H9 (cell line): ENCODE measurements around the gene HMCN1. TPM values are rescaled to one million over a fixed set of nuclear protein-coding genes. Genes with fewer than 3 reads are reported as not detected.

ENCODE experiments used
- DNase-seq: peaks from one replicate; pipeline ENCODE4 v3.0.0-alpha.2; 2017
- H2AFZ ChIP-seq: one replicate; pipeline ENCODE4 v1.6.1; 2013; ENCODE audit warnings: mild to moderate bottlenecking, low read length, control low read depth, moderate library complexity
- H2AK5ac ChIP-seq: 2 replicates; pipeline ENCODE4 v1.6.1; 2013; ENCODE audit warnings: low read length, control low read depth, mixed read lengths; ENCODE audit not compliant: insufficient read length
- H2BK120ac ChIP-seq: one replicate; pipeline ENCODE4 v1.6.1; 2013; ENCODE audit warnings: low read depth, mild to moderate bottlenecking, low read length, control low read depth, inconsistent platforms; ENCODE audit not compliant: poor library complexity, severe bottlenecking
- H2BK12ac ChIP-seq: 2 replicates; pipeline ENCODE4 v1.6.1; 2013; ENCODE audit warnings: low read length, control low read depth, mixed read lengths, low read depth; ENCODE audit not compliant: insufficient read length
- H2BK15ac ChIP-seq: 2 replicates; pipeline ENCODE4 v1.6.1; 2013; ENCODE audit warnings: low read depth, low read length, control low read depth
- H2BK20ac ChIP-seq: one replicate; pipeline ENCODE4 v1.6.1; 2013; ENCODE audit warnings: low read depth, mild to moderate bottlenecking, low read length, control low read depth, inconsistent platforms; ENCODE audit not compliant: poor library complexity, severe bottlenecking
- H2BK5ac ChIP-seq: 2 replicates; pipeline ENCODE4 v1.6.1; 2013; ENCODE audit warnings: low read length, control low read depth, mixed read lengths; ENCODE audit not compliant: insufficient read length
- H3K14ac ChIP-seq: 2 replicates; pipeline ENCODE4 v1.6.1; 2013; ENCODE audit warnings: low read length, control low read depth; ENCODE audit not compliant: insufficient read depth
- H3K18ac ChIP-seq: 2 replicates; pipeline ENCODE4 v1.6.1; 2013; ENCODE audit warnings: low read depth, mild to moderate bottlenecking, mixed read lengths, low read length, control low read depth; ENCODE audit not compliant: insufficient read length
- H3K23ac ChIP-seq: 2 replicates; pipeline ENCODE4 v1.6.1; 2013; ENCODE audit warnings: low read length, control low read depth, mixed read lengths, low read depth; ENCODE audit not compliant: insufficient read length
- H3K23me2 ChIP-seq: 2 replicates; pipeline ENCODE4 v1.6.1; 2013; ENCODE audit warnings: low read depth, mild to moderate bottlenecking, mixed read lengths, low read length, control low read depth; ENCODE audit not compliant: insufficient read length, poor library complexity, severe bottlenecking
- H3K27ac ChIP-seq: 2 replicates; pipeline ENCODE4 v1.5.1; 2013; ENCODE audit warnings: low read length, control low read depth, mixed read lengths, low read depth; ENCODE audit not compliant: insufficient read length
- H3K27me3 ChIP-seq: 2 replicates; pipeline ENCODE4 v1.6.1; 2013; ENCODE audit warnings: low read length, control low read depth, inconsistent platforms; ENCODE audit not compliant: insufficient read depth
- H3K4ac ChIP-seq: 2 replicates; pipeline ENCODE4 v1.6.1; 2013; ENCODE audit warnings: low read depth, mild to moderate bottlenecking, control low read depth, inconsistent platforms, low read length, moderate library complexity
- H3K4me1 ChIP-seq: 2 replicates; pipeline ENCODE4 v1.6.1; 2013; ENCODE audit warnings: low read length, control low read depth, inconsistent platforms; ENCODE audit not compliant: insufficient read depth
- H3K4me2 ChIP-seq: 2 replicates; pipeline ENCODE4 v1.6.1; 2013; ENCODE audit warnings: low read length, control low read depth, mixed read lengths; ENCODE audit not compliant: insufficient read length, insufficient read depth
- H3K56ac ChIP-seq: 2 replicates; pipeline ENCODE4 v1.6.1; 2013; ENCODE audit warnings: low read depth, mild to moderate bottlenecking, mixed read lengths, low read length, control low read depth; ENCODE audit not compliant: insufficient read length
- H3K79me1 ChIP-seq: 2 replicates; pipeline ENCODE4 v1.6.1; 2013; ENCODE audit warnings: low read depth, mild to moderate bottlenecking, moderate library complexity, low read length, control low read depth, inconsistent platforms; ENCODE audit not compliant: insufficient read depth, poor library complexity, severe bottlenecking
- H3K79me2 ChIP-seq: 2 replicates; pipeline ENCODE4 v1.6.1; 2013; ENCODE audit warnings: low read length, control low read depth, inconsistent platforms; ENCODE audit not compliant: insufficient read depth
- H3K9ac ChIP-seq: 2 replicates; pipeline ENCODE4 v1.6.1; 2013; ENCODE audit warnings: low read length, control low read depth, mixed read lengths; ENCODE audit not compliant: insufficient read length; ENCODE audit errors: extremely low read depth
- H3K9me3 ChIP-seq: one replicate; pipeline ENCODE4 v1.6.1; 2013; ENCODE audit warnings: low read depth, low read length, inconsistent platforms; ENCODE audit not compliant: control insufficient read depth
- H3T11ph ChIP-seq: one replicate; pipeline ENCODE4 v1.6.1; 2013; ENCODE audit warnings: mild to moderate bottlenecking, low read length, control low read depth, inconsistent platforms
- H4K20me1 ChIP-seq: one replicate; pipeline ENCODE4 v1.6.1; 2013; ENCODE audit not compliant: control insufficient read depth, insufficient read length, insufficient read depth
- H4K5ac ChIP-seq: 2 replicates; pipeline ENCODE4 v1.6.1; 2013; ENCODE audit warnings: low read depth, mild to moderate bottlenecking, mixed read lengths, low read length, control low read depth; ENCODE audit not compliant: insufficient read length
- H4K8ac ChIP-seq: replicated peaks from 2 replicates; pipeline ENCODE4 v1.6.1; 2013; ENCODE audit warnings: low read length, control low read depth, mixed read lengths, low read depth; ENCODE audit not compliant: insufficient read length
- H4K91ac ChIP-seq: 2 replicates; pipeline ENCODE4 v1.6.1; 2013; ENCODE audit warnings: low read depth, mild to moderate bottlenecking, moderate library complexity, mixed read lengths, low read length, control low read depth; ENCODE audit not compliant: insufficient read length
- H3K27ac Mint-ChIP-seq, 3 experiments: 2 replicates in 2 of 3; 3 replicates in 1 of 3; pipeline ENCODE4 v1.8.0; 2020 to 2021; ENCODE audit warnings: mixed read lengths in 3 of 3, mild to moderate bottlenecking in 1 of 3, moderate library complexity in 1 of 3
- H3K27me3 Mint-ChIP-seq: 2 replicates; pipeline ENCODE4 v1.8.0; 2021; ENCODE audit warnings: low read depth, mild to moderate bottlenecking, moderate library complexity, mixed read lengths
- H3K36me3 Mint-ChIP-seq, 3 experiments: 2 replicates in 2 of 3; 3 replicates in 1 of 3; pipeline ENCODE4 v1.8.0; 2020 to 2021; ENCODE audit warnings: low read depth in 3 of 3, mixed read lengths in 3 of 3; ENCODE audit not compliant: insufficient read depth in 1 of 3
- H3K4me1 Mint-ChIP-seq, 2 experiments: 2 replicates each; pipeline ENCODE4 v1.8.0; 2020; ENCODE audit warnings: mixed read lengths in 2 of 2
- H3K4me3 Mint-ChIP-seq, 2 experiments: 2 replicates in 1 of 2; 3 replicates in 1 of 2; pipeline ENCODE4 v1.8.0; 2020 to 2021; ENCODE audit warnings: mild to moderate bottlenecking in 2 of 2, mixed read lengths in 2 of 2, moderate library complexity in 1 of 2
- H3K9me3 Mint-ChIP-seq, 2 experiments: 2 replicates in 1 of 2; 3 replicates in 1 of 2; pipeline ENCODE4 v1.8.0; 2020; ENCODE audit warnings: mild to moderate bottlenecking in 2 of 2, mixed read lengths in 2 of 2, moderate library complexity in 1 of 2
- CTCF ChIP-seq: fragments of 200-600 bp; sonication (generic); conservative IDR thresholded peaks from 3 replicates; pipeline ENCODE4 v1.8.0; 2021; ENCODE audit warnings: antibody characterized with exemption, mild to moderate bottlenecking
- WGBS: extraction: QIAGEN DNeasy Blood & Tissue Kit; methylation state at CpG from one replicate; pipeline ENCODE4 v1.1.7; 2013; ENCODE audit warnings: missing lambda C conversion rate, low lambda C conversion rate, mixed read lengths; ENCODE audit not compliant: insufficient read length; ENCODE audit errors: extremely low coverage; 5-methylcytosine and 5-hydroxymethylcytosine counted together
- total RNA-seq: library from RNA; stranded (reverse); gene quantifications from 2 replicates; pipeline ENCODE4 v1.2.1, GENCODE V29; 2021

The HMCN1 gene
- total RNA-seq, 1 experiment from 2014 or later: 3.3 TPM

- Histone ChIP-seq H3K4me2 (no peak overlapping the region), H3K4me1 (no peaks in the 10 kb centered on the region), H2BK20ac (no peak overlapping the region), H2BK12ac (no peak overlapping the region), H2BK5ac (no peak overlapping the region), H4K8ac (no peak overlapping the region), H2AK5ac (no peak overlapping the region), H3K56ac (no peak overlapping the region), H3K9ac (no peak overlapping the region), H3K79me1 (no peaks in the 10 kb centered on the region), H3T11ph (no peak overlapping the region), H4K5ac (no peak overlapping the region), H3K18ac (no peak overlapping the region), H2AFZ (no peak overlapping the region), H3K23me2 (no peaks in the 10 kb centered on the region), H3K4ac (no peak overlapping the region), H4K20me1 (no peaks in the 10 kb centered on the region), H3K27me3 (no peaks in the 10 kb centered on the region), H3K9me3 (no peaks in the 10 kb centered on the region), H2BK120ac (no peak overlapping the region), H3K23ac (no peak overlapping the region), H4K91ac (no peak overlapping the region), H3K27ac (no peak overlapping the region), H3K79me2 (no peaks in the 10 kb centered on the region), H3K14ac (no peak overlapping the region), H2BK15ac (no peak overlapping the region)
- Mint-ChIP-seq H3K4me1 (no peaks in the 10 kb centered on the region), H3K27me3 (no peaks in the 10 kb centered on the region), H3K4me3 (no peak overlapping the region), H3K27ac (no peak overlapping the region), H3K9me3 (no peaks in the 10 kb centered on the region), H3K36me3 (peaks cover 0 to 2% (median 0%) of the 10 kb centered on the region in 3 experiments; a peak in 1 of 7 replicates)
- no peak for TF ChIP-seq CTCF
- no peak for DNase-seq
- no CpG with 5 or more reads among the region's 1 CpG for WGBS
These were observed 309.1 kb downstream of the HMCN1 start for GRCh38 chr1:186043296-186043695.
